NCI-H69 (cell line): Measurements from ENCODE around the gene NDUFA13.

Experiments used
- DNase-seq: peaks from one replicate; lab custom pipeline; 2025; lab: John Stamatoyannopoulos, UW

The NDUFA13 gene

DNA sequence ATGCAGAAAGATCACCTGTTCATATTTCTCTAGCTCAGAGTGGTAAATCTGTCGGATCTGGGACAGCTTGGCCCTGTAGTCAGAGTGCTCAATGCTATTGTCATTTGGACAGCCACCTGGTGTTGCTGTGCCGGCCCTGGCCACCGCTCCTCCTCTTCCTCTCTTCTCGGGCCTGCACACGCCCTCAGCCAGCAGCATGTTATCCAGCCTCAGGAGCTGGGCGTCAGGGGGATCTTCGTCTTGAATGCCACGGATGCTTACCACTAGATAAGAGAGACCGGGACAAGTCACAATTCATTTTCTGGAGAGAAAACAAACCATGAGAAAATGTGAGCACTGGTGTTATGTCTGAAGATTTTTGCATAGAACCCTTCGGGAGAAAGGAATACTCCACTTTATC is 54.5 kb downstream of the NDUFA13 start:
- no peak for DNase-seq

GRCh38 chr19:19571071-19571786 is 55.2 kb downstream of the NDUFA13 start:
- no peak for DNase-seq

DNA sequence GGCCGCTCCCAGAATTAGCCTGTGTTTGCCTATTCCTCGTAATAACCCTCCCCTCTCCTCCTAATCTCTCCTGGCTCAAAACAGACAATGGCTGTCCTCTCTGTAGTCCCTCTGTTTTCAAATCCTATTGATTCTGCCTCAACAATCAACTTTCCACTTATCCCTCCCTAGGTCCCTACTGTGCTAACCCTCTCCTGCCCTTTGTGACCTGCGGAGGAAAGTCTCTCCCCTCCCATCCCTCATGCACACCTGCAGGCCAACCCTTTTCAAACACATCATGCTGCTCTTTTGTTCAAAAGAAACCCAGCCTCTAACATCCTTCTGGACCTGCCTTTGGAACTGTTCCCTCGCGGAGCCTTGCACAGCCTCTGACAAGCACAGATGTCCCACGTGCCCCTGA is 59.4 kb downstream of the NDUFA13 start:
- peak; percentile 98 for DNase-seq
